HG02623 (cell line): ENCODE results near the gene GAK.
"Not testable (repeated sequence)": the region's sequence is repeated elsewhere in the genome, so short reads cannot be mapped to it uniquely, and the experiment has no call there.

Source experiments
- ATAC-seq: cut with Tn5 transposase; IDR thresholded peaks from one replicate; pipeline ENCODE4 v1.9.1; 2021; ENCODE audit warnings: moderate library complexity; ENCODE audit not compliant: unreplicated experiment

The GAK gene

DNA sequence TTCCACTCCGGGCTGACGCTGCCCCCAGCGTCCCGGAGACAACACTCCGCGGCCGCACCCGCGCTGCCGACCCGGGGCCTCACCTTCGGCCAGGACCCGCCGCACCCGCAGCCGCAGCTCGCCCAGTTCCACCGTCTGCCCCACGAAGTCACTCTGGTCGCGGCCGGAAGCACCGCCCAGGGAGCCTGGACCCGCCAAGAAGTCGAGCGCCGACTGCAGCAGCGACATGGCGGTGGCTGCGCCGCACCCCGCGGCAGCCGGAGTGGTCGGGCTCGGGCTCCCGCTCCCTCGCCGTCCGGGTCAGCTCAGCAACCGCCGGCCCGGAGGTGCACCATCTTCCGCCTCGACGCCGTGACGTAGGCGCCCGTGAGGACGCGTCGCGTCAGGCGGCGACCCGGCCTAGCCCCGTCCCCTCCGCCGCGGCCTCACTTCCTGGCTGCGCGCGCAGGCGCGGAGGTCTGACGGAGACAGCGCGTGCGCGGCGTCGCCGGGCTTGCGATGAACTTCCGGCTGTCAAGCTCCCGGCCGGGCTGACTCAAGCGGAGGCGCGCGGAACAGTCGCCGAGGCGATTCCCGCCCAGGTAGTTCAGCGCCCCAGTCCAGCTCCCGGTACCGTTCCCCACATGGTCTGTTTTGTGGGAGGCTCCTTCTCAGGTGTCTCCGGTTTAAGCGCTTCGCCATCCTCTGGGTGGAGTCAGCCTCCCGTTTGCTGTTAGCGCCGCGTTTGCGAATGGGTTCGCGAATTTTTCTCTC, at the start of gene GAK, which contains the start of gene TMEM175:
TSS of gene GAK (minus strand) at position 357 of the 753 bp plus-strand sequence. CDS start at position 228, 129 bp downstream.
TSS of gene TMEM175 (plus strand) at position 501 of the 753 bp plus-strand sequence. CDS start 15,280 bp downstream, outside the sequence.
- peak; percentile 91 for ATAC-seq

DNA sequence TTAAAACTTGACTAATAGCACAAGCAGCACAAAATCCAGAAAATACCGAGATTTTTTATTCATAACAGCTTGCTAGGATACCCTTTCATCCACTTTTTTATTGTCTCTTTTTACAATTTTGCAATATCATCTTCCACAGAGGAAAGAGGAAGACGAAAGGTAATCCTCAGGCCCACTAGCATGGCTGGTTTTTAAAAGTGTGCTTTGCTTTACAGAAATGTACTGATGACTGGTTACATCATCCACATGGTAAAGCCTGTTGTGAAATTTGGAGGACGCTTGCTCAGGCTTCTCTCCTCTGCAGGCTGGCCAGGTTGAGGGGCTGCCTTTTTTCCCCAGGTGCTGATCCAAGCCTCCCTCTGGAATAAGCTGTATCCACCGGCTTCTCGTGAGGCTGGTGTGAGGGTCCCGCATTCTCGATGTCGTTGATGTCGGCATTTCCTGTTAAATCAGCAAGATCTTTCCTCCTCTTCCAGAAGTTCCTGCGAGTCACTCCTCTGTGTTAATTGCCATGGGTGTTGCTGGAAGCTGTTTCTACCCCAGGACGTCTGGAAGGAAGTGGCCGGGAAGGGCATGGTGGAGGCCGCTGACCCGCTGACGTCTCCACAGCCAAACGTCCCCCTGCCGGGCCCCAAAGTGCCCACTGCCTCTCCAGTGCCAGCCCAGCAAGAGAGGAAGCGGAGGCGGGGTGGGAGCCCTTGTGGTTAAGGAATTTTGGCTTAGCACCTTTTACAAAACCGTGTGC, 47.0 kb upstream of the GAK start:
- no peak for ATAC-seq

DNA sequence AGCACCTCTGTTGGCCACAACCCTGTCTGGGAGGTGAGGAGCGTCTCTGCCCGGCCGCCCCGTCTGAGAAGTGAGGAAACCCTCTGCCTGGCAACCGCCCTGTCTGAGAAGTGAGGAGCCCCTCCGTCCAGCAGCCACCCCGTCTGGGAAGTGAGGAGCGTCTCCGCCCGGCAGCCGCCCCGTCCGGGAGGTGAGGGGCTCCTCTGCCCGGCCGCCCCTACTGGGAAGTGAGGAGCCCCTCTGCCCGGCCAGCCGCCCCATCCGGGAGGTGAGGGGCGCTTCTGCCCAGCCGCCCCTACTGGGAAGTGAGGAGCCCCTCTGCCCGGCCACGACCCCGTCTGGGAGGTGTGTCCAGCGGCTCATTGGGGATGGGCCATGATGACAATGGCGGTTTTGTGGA, 43.9 kb upstream of the GAK start:
- ATAC-seq, result not testable (repeated sequence)

DNA sequence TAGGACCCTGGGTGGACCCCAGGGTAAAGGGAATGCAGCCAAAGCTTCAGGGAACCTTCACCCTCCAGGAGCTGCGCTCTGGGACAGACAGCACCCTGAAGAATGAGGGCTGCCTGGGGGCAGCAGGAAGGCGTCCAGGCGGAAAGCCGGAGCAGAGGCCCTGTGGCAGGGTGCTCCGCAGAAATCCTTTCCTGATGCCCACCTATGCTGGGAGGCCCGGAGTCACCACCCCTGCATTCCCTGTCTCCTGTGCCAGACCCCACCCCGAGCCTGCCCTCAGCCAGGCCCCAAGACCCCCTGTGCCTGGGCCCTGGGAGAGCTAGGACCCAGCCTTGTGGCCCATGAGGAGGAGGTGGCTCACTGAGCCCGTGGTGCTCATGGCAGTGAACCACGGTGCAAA, 42.6 kb upstream of the GAK start:
- ATAC-seq, result no peak

DNA sequence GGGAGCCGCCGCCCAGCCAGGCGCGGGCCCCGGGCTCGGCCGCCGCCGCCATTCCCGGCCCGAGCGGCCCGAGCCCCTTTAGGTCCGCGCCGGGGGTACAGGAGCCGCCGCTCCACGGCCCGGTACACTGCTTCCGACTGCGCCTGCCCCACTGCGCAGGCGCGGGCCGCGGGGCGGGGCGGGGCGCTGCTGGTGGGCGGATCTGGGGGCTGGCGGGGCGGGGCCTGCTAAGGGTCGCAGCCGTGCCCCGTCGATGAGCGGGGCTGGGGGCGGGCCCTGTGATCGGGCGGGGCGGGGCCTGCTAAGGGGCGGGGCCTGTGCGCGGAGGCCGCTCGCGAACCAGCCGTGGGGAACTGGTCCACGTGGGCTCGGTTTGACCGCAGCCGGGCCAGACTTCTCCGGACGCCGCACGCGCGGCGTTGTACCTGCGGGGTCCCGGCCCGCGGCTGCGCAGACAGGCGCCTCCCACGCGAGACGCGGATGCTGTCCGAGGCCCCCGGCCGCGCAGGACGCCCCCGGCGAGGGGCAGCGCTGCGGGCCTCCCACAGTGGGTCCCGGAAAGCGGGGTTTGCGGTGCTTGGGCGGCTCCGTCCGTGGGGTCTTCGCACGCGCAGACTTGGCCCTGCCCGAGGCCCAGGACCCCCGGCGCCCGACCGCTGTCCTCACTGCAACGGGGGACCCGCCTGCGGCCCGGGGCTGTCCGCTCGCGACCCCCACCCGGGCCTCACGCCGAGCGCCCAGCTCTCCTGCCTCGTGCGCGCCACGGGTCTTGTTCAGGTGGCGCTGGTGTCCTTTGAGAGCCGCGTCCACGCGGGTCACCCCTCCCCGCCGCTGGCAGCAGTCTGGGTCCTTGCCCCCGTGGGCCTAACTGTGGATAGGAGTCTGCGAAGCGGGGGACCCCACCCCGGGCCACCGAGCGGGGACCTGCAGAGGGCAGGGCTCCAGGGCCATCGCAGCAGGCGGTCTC, 41.6 kb upstream of the GAK start, which contains the start of gene DGKQ:
TSS of gene DGKQ (minus strand) at position 139 of the 967 bp plus-strand sequence. CDS start at position 52, 87 bp downstream.
- peak; percentile 76 for ATAC-seq

DNA sequence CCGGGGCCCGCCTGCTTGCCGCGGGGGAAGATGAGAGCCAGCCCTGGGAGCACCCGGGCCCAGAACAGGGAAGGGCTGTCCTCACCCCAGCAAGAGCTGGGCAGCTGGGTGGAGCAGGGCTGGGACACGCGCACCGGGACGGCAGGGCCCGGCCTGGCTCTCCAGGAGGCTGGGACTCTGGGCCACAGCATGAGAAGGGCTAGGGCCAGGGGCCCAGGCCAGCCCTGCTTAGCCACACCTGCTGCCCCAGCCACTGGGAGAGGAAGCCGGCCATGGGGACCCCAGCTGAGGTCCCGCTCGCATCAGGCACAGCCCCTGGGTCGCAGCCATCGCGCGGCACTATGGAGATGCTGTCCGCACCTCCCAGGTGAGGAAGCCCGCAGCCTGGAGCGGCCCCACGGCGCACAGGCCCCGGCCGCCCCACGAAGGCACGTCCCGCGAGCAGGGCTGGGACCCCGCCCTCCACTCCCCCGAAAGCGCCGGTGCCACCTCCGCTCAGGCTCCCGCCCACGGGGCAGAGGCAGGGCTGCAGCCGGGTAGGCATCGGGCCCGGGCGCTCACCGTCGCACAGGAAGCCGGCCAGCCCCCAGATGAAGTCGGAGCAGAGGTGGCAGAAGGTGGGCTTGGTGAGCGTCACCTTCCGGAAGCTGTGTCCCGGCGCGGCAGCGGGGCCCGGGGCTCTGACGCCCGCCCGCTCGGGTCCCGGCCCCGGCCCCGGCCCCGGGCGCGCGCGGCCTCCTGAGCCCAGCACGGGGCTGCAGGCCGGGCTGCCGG, 40.7 kb upstream of the GAK start:
- peak; percentile 37 for ATAC-seq

DNA sequence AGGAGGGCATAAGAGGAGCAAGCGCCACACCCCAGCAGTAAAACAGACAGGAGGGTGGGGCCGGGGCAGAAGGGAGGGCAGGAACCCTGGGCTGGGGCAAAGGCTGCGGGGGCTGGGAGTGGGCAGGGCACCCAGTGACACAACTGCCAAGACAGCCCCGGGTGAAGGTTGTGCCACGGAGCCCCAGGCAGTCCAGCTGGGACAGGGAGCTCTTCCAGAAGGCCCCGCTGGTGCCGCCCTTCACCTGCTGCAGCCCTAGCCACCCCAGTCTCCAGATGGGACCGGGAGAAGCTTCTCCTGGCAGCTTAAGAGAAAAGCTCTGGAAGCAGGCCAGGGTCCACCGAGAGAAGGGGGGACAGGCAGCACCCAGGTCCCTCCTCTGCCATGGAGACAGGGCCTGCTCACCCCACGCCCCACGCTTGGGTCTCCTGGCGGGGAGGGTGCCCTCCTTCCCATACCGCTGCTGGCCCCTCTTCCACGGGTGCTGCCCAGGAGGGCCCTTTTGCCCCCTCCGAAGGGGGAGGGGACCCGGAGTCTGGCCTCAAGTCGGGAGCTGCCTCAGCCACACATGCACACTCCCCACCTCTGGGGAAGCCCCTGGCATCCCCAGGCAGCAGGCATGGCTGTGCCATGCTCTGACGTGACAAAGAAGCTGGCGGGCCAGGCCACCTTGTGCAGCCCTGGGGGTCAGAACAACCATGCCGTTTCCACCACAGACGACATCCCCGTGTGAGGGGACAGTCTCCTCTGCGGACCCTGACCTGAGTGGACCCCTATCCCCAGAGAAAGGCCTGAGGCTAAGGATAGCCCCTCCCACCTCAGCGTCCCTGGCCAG, 39.8 kb upstream of the GAK start:
- ATAC-seq, result no peak

DNA sequence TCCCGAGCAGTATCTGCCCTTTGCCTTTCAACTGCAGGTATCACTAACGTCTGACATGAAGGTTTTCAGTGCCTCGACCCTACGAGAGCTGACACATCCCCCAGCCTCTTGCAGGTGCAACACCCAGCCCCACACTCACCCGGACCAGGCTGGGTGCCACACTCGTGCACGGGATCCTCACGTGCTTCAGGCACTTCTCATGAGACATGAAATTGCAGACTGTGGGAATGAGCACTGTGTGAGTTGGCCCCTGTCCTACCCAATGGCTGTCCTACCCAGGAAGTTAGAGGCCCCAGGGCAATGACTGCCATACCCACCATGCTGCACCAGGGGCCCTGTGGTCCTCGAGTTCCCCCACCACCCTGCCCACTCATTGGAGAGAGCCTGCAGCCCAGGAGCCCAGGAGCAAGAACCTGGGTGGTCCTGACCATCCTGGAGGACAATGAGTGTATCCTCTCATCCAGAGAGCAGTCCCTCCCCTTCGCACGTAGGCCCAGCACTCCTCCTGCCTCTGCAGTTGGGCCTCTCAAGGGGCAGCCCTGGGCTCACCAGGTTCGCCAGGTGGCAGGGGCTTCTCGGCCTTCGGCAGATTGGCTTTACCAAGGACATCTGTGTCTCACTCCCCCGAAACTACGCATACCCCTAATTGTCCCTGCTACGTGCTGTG, 38.9 kb upstream of the GAK start:
- no peak for ATAC-seq

DNA sequence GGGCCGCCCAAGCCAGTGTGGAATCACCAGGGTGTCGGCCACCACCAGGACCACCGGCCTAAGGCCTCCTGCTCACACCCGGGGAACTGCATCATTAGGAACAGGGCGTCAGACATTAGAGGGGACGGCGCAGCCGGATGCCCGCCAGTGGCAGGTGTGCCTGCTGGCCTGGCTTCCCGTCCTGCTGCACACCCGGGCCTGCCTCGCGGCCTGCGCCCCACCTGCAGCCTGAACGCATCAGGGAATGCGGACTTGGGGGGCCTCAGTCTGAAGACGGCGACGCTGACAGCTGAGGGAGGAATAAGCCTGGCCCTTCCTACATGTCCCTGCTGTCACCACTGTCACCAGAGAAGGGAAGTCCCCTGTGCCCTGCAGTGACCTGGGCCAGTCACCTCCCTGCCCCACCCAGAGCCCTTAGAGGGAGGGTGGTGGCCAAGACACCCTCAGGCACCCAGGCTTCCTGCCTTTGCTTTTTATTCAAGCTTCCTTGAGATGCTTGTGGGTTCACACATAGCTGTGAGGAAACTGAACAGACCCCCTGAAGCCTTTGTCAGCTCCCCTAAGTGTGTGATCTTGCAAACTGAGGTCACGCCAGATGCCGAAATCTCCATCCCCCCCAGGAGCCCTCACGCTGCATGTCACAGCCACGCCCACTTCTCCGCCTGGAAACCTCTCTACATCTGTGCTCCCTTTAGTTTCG, 38.1 kb upstream of the GAK start:
- no peak for ATAC-seq

DNA sequence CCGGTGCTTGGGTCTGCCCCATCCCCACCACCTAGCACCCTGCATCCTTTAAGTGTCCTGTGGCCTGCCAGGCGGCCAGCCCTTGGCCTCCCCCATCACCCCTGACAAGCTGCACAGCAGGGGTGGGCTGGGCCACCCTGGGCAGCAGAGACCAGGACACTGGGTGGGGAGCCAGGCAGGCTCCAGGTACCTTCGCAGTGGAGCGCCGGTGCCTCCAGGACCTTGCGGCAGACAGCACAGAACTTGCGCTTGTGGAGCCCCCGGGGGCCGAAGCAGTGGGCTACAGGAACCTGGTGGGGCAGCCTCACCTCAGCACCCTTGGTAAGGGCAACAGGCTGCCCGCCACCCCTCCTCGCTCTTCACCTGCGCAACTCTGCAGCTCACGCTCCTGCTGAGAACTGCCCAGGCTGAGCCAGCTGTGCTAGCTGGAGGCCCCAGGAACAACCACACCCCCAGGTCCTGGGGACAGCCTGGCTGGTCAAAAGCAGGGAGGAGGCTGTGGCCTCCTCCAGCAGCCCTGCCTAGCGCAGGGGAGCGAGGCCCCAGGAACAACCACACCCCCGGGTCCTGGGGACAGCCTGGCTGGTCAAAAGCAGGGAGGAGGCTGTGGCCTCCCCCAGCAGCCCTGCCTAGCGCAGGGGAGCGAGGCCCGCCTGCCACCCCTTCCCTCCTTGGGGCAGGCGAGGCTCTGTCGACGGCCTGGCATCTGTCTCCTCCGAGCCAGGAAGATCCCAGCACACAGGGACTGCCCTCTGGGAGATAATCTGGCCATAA, 36.7 kb upstream of the GAK start:
- ATAC-seq, result no peak

DNA sequence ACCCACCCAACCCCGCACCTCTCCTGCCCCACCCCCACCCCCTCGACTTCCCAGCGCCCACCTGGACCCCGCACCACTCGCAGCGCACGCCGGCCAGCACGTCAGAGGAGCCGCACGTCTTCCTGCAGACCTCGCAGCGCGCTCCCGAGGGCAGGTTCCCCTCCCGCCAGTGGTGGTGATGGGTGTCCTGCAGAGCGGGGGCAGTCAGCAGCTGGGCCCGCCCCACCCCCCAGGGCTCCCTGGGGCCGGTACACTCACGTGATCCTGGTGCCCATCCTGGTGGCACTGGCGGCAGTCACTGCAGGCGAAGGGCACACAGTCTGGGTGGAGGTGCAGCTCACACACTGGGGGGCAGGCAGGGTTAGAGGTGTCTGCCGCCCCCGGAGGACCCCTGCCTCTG, 36.1 kb upstream of the GAK start:
- ATAC-seq, result no peak

DNA sequence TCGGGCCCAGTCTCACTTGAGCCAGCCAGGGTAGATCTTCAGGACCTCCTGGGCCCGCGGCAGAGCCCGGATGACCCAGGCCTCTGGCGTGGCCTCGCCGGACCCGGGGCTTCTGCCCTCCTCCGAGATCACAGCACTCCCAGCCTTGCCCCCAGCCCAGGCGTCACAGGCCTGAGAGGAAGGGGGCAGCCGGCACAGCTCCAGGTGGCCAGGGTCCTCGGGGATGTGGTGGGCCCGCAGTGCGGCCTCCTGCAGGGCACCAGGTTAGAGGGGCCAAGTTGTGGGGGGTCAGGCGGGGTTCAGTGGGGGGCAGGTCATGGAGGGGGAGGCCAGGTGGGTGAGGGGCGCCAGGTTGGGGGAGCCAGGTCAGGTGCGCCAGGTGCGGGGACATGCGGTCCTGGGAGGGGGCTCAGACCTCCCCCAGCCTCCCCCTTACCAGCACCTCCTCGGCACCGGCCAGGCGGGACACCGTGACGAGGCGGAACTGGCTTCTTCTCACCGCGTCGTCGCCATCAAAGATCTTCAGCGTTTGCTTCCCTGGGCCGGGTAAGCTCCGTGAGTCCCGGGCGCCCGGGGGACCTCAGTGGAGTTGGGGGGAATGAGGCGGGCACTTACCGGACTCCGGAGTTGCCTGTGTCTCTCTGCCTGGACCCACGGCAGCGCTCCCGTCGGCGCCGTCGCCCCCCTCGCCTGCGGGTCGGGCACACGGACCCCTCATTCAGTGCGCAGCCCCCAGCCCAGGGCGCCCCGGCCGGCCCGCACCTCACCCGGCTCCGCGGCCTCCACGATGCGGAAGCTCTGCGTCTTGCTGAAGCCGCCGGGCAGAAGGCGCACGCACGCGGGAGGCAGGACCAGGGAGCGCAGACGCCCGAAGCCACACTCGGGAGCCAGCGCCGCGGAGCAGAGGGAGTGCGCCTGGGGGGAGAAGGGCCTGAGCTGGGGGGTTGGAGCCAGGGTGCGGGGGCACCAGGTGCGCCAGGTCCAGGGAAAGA, 35.3 kb upstream of the GAK start:
- no peak for ATAC-seq

DNA sequence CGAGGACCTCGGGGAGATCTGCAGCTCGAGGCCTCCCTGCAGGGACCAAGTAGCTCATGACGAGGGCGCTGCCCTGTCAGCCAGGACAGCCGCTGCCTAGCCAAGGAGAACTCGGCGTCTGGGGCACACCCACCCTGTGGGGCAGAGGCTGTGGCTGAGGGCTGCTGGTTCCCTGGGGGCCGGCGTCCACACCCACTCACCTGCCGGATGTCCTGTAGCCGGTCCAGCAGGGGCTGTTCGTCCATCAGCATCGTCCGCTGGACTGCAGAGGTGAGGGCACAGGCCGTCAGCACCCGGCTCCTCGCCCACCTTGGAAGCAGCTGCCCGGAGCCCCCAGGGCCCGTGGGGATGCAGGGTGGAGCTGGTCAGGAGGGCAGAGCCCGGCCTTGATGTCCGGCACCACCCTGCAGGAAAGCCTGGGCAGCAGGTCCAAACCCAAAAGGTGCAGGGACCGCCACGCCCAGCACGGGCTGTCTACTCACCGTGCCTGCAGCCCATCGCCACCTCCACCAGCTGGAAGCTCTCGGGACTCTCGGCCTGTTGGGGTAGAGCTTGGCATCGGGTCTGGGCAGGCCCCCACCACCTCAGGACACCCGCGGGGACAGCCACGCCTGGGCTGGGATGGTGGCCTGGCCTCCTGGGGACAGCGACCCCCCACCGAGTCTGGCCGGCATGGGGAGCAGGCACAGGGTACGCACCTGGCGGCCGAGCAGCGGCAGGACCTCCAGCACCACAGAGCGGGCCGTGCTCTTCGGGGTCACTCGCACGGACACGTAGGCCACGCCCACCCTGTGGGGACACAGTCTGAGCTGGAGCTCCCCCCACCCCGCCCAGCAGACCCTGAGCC, 34.4 kb upstream of the GAK start:
- ATAC-seq, result no peak

DNA sequence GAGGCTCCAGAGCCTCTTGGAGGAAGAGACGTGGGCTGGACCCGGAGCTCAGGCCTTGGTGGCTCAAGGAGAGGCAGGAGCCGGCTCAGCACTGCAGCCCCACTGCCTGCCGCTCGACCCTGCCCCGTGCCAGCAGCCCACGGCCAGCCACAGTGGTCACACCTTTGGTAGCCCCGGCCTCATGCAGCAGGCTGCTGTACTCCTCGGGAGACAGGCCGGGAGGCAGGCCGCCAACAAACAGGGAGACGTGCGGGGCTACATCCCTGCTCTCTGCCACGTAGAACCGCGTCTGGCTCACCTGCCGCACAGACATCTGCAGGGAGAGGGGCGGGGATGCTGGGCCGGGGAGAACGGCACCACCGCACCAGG, 33.6 kb upstream of the GAK start:
- ATAC-seq, result no peak

DNA sequence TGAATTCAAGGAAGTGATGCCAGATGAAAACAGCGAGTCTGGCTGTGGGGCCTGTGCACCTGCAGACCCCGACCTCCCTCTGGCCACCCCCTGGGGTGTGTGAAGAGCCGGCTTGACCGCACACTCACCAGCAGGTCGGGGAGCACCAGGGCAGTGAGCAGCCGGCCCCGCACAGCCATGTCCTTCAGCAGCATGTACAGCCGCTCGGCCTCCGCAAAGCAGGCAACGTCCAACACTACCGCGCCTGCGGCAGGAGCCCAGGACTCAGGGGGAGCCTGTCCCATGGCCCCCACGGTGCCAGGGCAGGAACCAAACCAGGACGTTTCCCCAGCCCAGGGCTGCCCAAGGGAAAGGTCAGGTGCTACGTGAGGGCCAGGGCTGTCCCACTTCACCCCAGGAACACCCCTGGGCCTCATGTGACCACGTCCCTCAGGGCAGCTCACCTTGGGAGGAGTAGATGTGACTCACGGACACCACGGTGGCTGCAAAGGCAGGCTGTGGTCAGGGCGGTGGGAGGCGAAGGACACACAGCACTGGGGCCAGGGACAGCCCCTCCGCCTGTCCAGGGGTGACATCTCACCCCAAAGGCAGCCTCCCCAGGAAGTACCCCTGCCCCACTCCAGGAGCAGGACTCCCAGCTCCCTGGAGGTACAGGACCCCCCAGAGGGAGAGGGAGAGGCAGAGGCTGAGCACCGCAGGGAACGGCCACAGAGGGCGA, 33.1 kb upstream of the GAK start:
- ATAC-seq, result no peak
